CD4-positive, alpha-beta T cell (primary cell): ENCODE measurements around the gene IFI27. TPM values are rescaled to one million over a fixed set of nuclear protein-coding genes. Genes with fewer than 3 reads are reported as not detected.

Experiments used
- ATAC-seq: fragments of 200-7000 bp; cut with Tn5 transposase; one replicate; pipeline ENCODE4 v1.10.0; 2022; ENCODE audit warnings: mild to moderate bottlenecking; ENCODE audit not compliant: poor library complexity
- CTCF ChIA-PET: fragments of 350-600 bp; sonication (Branson Sonifier 250); formaldehyde crosslinking; loops from one replicate; lab custom pipeline; 2021; ENCODE audit warnings: antibody characterized with exemption, inconsistent platforms; lab: Charles Lee
- POLR2A ChIA-PET: fragments of 350-600 bp; sonication (Branson Sonifier 250); formaldehyde crosslinking; loops from one replicate; lab custom pipeline; 2021; ENCODE audit warnings: antibody characterized with exemption, inconsistent platforms; lab: Charles Lee
- DNase-seq, 14 experiments: peaks; one replicate each; pipeline ENCODE4 v3.0.0-alpha.2; 2013 to 2020; ENCODE audit warnings: mixed read lengths in 2 of 14
- H3K27ac ChIP-seq, 2 donors: one replicate each; pipeline versions ENCODE4 v1.5.1 to v1.7.0; 2013; ENCODE audit warnings: low read length in 2 of 2, low read depth in 1 of 2, mild to moderate bottlenecking in 1 of 2
- H3K27me3 ChIP-seq, 2 experiments: 1 replicate in 1 of 2; 2 replicates in 1 of 2; pipeline versions ENCODE4 v1.6.1 to v1.7.0; 2013; ENCODE audit warnings: low read length in 2 of 2, control low read depth in 1 of 2, mild to moderate bottlenecking in 1 of 2, moderate library complexity in 1 of 2; ENCODE audit not compliant: insufficient read depth in 2 of 2, control insufficient read depth in 1 of 2
- H3K36me3 ChIP-seq: one replicate; pipeline ENCODE4 v1.6.1; 2013; ENCODE audit warnings: low read length, control low read depth; ENCODE audit not compliant: insufficient read depth
- H3K4me1 ChIP-seq: one replicate; pipeline ENCODE4 v1.6.1; 2013; ENCODE audit warnings: low read length, control low read depth; ENCODE audit not compliant: insufficient read depth
- H3K4me3 ChIP-seq: one replicate; pipeline ENCODE4 v1.5.1; 2013; ENCODE audit warnings: mild to moderate bottlenecking, low read length, moderate library complexity
- H3K9me3 ChIP-seq, 2 experiments: 1 replicate in 1 of 2; 2 replicates in 1 of 2; pipeline versions ENCODE4 v1.6.1 to v1.7.0; 2013; ENCODE audit warnings: low read length in 2 of 2, mild to moderate bottlenecking in 2 of 2, control low read depth in 1 of 2, moderate library complexity in 1 of 2; ENCODE audit not compliant: control insufficient read depth in 1 of 2, insufficient read depth in 1 of 2
- H3K27ac Mint-ChIP-seq: one replicate; pipeline ENCODE4 v1.8.0; 2020; ENCODE audit warnings: mixed read lengths
- H3K27me3 Mint-ChIP-seq: one replicate; pipeline ENCODE4 v1.8.0; 2021; ENCODE audit warnings: mixed read lengths
- H3K36me3 Mint-ChIP-seq: one replicate; pipeline ENCODE4 v1.8.0; 2021; ENCODE audit warnings: low read depth, mixed read lengths
- H3K4me1 Mint-ChIP-seq: one replicate; pipeline ENCODE4 v1.8.0; 2021; ENCODE audit warnings: low read depth, mixed read lengths
- H3K4me3 Mint-ChIP-seq: one replicate; pipeline ENCODE4 v1.8.0; 2020; ENCODE audit warnings: mild to moderate bottlenecking, mixed read lengths
- H3K9me3 Mint-ChIP-seq: one replicate; pipeline ENCODE4 v1.8.0; 2020; ENCODE audit warnings: mixed read lengths
- intact Hi-C, 2 experiments: fragments of 100-400 bp; cut with DNase I in 1 of 2; cut with micrococcal nuclease in 1 of 2; formaldehyde crosslinking; loops; one replicate each; pipeline versions ENCODE4 v1.15.1 to v1.9.0; 2023 to 2025; cut with DNase I, micrococcal nuclease
- total RNA-seq, 174 experiments: library from RNA in 2 of 174; stranded (reverse) in 2 of 174; gene quantifications; one replicate each; pipeline ENCODE4 v1.2.3 and lab custom pipeline; 2021 to 2026
- TF ChIP-seq, protein P1 (sequence below): fragments of 200-600 bp; IDR thresholded peaks from one replicate; pipeline ENCODE4 v1.8.0; 2022; ENCODE audit warnings: antibody characterized with exemption, mild to moderate bottlenecking

IFI27 gene
- total RNA-seq, 2 experiments from 2014 or later = 1.7 to 2.2 TPM

GRCh38 chr14:94135476-94135875 lies 24.9 kb downstream of the IFI27 start:
- Mint-ChIP-seq H3K27me3 (peaks cover 10% of the 10 kb centered on the region), H3K4me1 (no peaks in the 10 kb centered on the region), H3K4me3 (no peak overlapping the region), H3K36me3 (no peaks in the 10 kb centered on the region), H3K27ac (no peak overlapping the region), H3K9me3 (no peaks in the 10 kb centered on the region)
- intact Hi-C loops = loop anchor here in 1 of 2 experiments (10.0 kb wide), 1 partner anchor 419 kb away; no protein-coding TSS in a partner anchor
- peaks cover 4% of the 10 kb centered on the region for H3K4me1 ChIP-seq
- no peaks in the 10 kb centered on the region for H3K36me3 ChIP-seq
- peaks cover 4 to 9% of the 10 kb centered on the region in 2 experiments for H3K9me3 ChIP-seq
- ChIA-PET CTCF (no interaction called here), POLR2A (no interaction called here)
- H3K27me3 ChIP-seq = peaks cover 0 to 3% of the 10 kb centered on the region in 2 experiments
- H3K27ac ChIP-seq = no peak overlapping the region
- no peak for ATAC-seq
- TF ChIP-seq, protein P1, sequence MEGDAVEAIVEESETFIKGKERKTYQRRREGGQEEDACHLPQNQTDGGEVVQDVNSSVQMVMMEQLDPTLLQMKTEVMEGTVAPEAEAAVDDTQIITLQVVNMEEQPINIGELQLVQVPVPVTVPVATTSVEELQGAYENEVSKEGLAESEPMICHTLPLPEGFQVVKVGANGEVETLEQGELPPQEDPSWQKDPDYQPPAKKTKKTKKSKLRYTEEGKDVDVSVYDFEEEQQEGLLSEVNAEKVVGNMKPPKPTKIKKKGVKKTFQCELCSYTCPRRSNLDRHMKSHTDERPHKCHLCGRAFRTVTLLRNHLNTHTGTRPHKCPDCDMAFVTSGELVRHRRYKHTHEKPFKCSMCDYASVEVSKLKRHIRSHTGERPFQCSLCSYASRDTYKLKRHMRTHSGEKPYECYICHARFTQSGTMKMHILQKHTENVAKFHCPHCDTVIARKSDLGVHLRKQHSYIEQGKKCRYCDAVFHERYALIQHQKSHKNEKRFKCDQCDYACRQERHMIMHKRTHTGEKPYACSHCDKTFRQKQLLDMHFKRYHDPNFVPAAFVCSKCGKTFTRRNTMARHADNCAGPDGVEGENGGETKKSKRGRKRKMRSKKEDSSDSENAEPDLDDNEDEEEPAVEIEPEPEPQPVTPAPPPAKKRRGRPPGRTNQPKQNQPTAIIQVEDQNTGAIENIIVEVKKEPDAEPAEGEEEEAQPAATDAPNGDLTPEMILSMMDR = no peak
- DNase-seq = no peak
- H3K4me3 ChIP-seq = no peak overlapping the region

DNA sequence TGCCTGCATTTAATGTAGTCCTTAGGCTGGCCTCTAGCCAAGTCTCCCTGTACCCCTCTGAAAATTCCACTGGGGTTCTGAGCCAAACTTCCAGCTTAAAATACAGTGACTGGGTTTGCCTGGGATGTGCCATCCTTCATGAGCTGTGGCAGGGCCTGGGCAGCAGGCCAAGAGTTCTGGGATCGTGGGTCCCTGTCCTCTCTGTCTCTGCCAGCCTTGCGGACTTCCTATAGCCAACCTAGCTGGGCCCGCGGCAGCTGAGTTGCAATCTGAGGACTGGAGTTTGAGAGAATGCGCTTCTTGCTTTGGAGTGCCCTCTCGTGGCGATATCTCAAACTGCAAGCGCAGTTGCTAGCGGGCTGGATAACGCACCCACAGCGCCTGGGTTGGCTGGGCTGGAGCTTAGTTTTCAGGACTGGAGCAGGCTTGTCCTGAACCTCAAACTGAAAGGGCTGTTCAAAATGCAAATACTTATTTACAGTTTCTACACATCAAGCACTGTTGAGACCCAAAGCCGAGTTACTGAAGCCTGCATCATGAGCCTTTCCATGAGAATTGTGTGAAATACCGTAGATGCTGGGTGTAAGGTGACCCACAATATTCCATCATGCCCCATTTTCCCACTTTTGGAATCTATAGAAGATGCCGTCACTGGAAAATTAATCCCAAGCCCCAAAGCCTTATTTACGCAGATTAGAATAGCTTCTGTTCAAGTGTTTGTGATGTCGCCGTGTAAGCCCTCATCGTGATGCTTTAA lies 26.2 kb downstream of the IFI27 start:
- peaks cover 4% of the 10 kb centered on the region for H3K4me1 ChIP-seq
- ATAC-seq = peak; percentile 95
- Mint-ChIP-seq H3K27me3 (peaks cover 10% of the 10 kb centered on the region), H3K36me3 (no peaks in the 10 kb centered on the region), H3K4me1 (no peaks in the 10 kb centered on the region), H3K9me3 (no peaks in the 10 kb centered on the region), H3K27ac (no peak overlapping the region), H3K4me3 (no peak overlapping the region)
- CTCF ChIA-PET = interaction anchor here (0.6 to 2.8 kb wide), 24 partner anchors 10 to 197 kb away, joined by 3 to 45 read pairs (median 4); partner anchors contain the start of genes DDX24, IFI27L1 and OTUB2
- H3K27ac ChIP-seq = no peak overlapping the region
- peaks cover 0 to 3% of the 10 kb centered on the region in 2 experiments for H3K27me3 ChIP-seq
- intact Hi-C loops = loop anchor here (1.0 to 10.0 kb wide), 6 partner anchors 22 to 418 kb away; no protein-coding TSS in a partner anchor
- peaks cover 4 to 9% of the 10 kb centered on the region in 2 experiments for H3K9me3 ChIP-seq
- POLR2A ChIA-PET = interaction anchor here (0.9 to 2.3 kb wide), 9 partner anchors 9 to 110 kb away, joined by 3 to 13 read pairs (median 7); partner anchors contain the start of genes DDX24, IFI27L1 and OTUB2
- H3K36me3 ChIP-seq = no peaks in the 10 kb centered on the region
- DNase-seq = peak; percentile 70 to 90 (median 83)
- TF ChIP-seq, protein P1 = peak; percentile 91
- no peak overlapping the region for H3K4me3 ChIP-seq

DNA sequence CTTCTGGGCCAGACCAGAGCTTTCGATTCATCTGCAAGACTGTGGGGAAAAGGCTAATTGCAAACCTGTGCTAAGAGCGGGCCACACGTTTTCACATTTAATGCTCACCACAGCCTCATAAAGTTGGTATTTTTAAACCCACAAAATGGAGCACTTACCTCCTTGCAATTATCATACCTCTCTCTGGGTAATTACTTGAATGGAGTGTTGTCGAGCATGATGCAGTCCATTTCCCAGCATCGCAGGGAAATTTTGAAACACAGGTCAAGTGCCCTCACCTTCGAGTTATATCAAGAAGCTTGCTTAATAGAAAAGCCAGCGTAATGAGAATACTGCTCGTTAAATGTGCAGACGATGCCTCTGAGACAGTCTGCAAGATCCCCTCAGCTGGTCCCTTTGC lies 27.7 kb downstream of the IFI27 start:
- no peak overlapping the region for H3K4me3 Mint-ChIP-seq
- H3K27me3 ChIP-seq = peaks cover 0 to 3% of the 10 kb centered on the region in 2 experiments
- no peaks in the 10 kb centered on the region for H3K36me3 ChIP-seq
- ChIA-PET POLR2A (interaction anchor here (2.3 kb wide), 1 partner anchor 20 kb away, joined by 13 read pairs; no protein-coding TSS in a partner anchor), CTCF (interaction anchor here (2.0 to 2.8 kb wide), 3 partner anchors 20 to 102 kb away, joined by 9 to 45 read pairs (median 29); no protein-coding TSS in a partner anchor)
- H3K27ac ChIP-seq = no peak overlapping the region
- H3K27me3 Mint-ChIP-seq = peaks cover 10% of the 10 kb centered on the region
- intact Hi-C loops = loop anchor here in 1 of 2 experiments (10.0 kb wide), 1 partner anchor 417 kb away; no protein-coding TSS in a partner anchor
- H3K9me3 ChIP-seq = peaks cover 4 to 9% of the 10 kb centered on the region in 2 experiments
- H3K4me3 ChIP-seq = no peak overlapping the region
- no peak overlapping the region for H3K27ac Mint-ChIP-seq
- H3K9me3 Mint-ChIP-seq = no peaks in the 10 kb centered on the region
- TF ChIP-seq, protein P1 = no peak
- H3K4me1 Mint-ChIP-seq = no peaks in the 10 kb centered on the region
- ATAC-seq = no peak
- no peaks in the 10 kb centered on the region for H3K36me3 Mint-ChIP-seq
- DNase-seq = no peak
- peaks cover 4% of the 10 kb centered on the region for H3K4me1 ChIP-seq
